Cardiac fibroblast (primary cell): ENCODE results near the gene PTPRN2.

Source experiments
- DNase-seq, 2 donors: peaks; one replicate each; pipeline versions ENCODE4 v3.0.0 to v3.0.0-alpha.2; 2010; ENCODE audit warnings: low read depth in 2 of 2
- H3K4me3 ChIP-seq, 2 donors: replicated peaks in 1 of 2; 1 replicate in 1 of 2; 2 replicates in 1 of 2; pipeline ENCODE4 v1.5.1; 2011; ENCODE audit warnings: low read depth in 2 of 2, low read length in 2 of 2, mild to moderate bottlenecking in 2 of 2, moderate library complexity in 1 of 2
- TF ChIP-seq, protein P1 (sequence below): IDR thresholded peaks from one replicate; pipeline ENCODE4 v1.5.1; 2011; ENCODE audit warnings: low read depth, mild to moderate bottlenecking, low read length, inconsistent platforms

PTPRN2 gene

GRCh38 chr7:157793973-157794745 lies 793.5 kb downstream of the PTPRN2 start:
- TF ChIP-seq, protein P1, sequence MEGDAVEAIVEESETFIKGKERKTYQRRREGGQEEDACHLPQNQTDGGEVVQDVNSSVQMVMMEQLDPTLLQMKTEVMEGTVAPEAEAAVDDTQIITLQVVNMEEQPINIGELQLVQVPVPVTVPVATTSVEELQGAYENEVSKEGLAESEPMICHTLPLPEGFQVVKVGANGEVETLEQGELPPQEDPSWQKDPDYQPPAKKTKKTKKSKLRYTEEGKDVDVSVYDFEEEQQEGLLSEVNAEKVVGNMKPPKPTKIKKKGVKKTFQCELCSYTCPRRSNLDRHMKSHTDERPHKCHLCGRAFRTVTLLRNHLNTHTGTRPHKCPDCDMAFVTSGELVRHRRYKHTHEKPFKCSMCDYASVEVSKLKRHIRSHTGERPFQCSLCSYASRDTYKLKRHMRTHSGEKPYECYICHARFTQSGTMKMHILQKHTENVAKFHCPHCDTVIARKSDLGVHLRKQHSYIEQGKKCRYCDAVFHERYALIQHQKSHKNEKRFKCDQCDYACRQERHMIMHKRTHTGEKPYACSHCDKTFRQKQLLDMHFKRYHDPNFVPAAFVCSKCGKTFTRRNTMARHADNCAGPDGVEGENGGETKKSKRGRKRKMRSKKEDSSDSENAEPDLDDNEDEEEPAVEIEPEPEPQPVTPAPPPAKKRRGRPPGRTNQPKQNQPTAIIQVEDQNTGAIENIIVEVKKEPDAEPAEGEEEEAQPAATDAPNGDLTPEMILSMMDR = no peak
- no peak overlapping the region for H3K4me3 ChIP-seq
- DNase-seq = no peak

DNA sequence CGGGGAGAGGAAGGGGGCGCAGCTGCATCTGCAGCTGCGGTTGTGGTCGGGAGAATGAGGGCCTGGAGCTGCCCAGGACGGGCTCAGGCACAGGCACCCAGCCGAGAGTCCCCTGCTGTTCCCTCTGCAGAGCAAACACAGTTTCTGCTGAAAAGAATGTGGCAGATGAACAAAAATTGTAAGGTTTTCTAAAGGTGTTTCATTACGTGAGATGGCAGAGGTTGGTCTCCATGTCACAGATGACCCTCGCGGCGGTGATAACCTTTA lies 794.6 kb downstream of the PTPRN2 start:
- DNase-seq = no peak
- H3K4me3 ChIP-seq = no peak overlapping the region
- TF ChIP-seq, protein P1 = no peak

DNA sequence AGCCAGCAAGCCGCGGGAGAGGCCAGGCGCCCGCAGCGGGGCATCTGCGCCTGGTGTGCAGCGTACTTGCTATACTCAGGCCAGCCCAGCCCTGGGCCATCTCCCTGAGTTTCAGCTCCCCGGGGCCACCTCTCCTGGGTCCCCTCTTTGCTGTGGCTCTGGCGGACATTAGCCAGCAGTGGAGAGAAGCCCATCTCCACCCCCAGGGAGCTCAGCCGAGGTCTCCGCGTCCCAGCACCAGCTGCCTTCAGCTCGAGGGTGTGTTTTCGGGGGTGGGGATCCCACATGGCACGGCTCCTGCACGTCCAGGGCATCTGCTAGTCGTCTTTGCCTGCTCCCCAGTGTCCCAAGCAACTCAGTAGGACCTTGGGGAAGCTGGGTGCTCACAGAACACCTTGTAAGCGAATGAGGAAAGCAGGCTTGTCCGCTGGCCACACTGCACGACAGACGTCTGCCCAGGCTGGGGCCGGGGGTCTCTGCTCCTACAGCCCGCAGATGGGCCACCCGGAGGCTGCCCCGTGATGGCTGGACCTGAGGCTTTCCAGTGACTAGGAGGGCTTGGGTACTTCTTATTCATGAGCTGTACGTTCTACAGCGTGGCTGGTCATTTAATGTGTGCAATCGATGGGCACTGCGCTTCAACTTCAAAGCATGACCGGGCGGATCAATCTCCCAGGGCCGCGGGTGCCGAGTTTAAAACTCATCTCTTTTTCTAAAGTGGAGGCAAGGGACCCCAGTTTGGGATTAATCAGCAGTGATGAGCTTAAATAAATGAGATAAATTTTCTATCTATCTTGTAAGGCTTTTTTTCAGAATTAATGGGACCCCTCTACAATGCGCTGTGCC lies 795.2 kb downstream of the PTPRN2 start:
- DNase-seq = no peak
- TF ChIP-seq, protein P1 = no peak

DNA sequence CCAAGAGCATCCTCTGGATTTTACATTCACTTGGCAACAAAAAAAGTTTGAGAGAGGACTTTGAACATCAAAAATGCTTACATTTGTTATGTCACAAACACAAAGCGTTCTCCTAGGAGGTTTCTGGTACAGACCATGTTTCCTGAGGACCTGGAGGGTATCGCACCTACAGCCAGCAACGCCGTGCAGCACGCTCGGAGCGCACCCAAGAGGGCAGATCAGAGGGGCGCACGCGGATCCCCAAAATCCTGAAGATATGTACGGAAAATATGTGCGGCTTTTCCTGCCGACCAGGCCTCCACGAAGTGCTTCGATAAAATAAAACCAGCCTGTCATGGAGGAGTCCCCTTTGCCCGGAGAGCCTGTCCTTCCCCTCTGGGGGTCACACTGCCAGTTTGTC lies 796.0 kb downstream of the PTPRN2 start:
- no peak overlapping the region for H3K4me3 ChIP-seq
- DNase-seq = no peak
- TF ChIP-seq, protein P1 = no peak

More for the DNA sequence above, 795.2 kb downstream of the PTPRN2 start:
- no peak overlapping the region for H3K4me3 ChIP-seq

- H3K4me3 ChIP-seq = no peak overlapping the region
- DNase-seq = no peak
- TF ChIP-seq, protein P1 = no peak
Measured at GRCh38 chr7:157791261-157791660, 796.4 kb downstream of the PTPRN2 start.

- DNase-seq = no peak
- TF ChIP-seq, protein P1 = no peak
Measured at GRCh38 chr7:157789942-157790341, 797.7 kb downstream of the PTPRN2 start.

More at GRCh38 chr7:157789942-157790341, 797.7 kb downstream of the PTPRN2 start:
- H3K4me3 ChIP-seq = no peak overlapping the region
